HepG2 (cell line): Measurements from ENCODE around the gene PHF2. TPM values are rescaled to one million over a fixed set of nuclear protein-coding genes. Genes with fewer than 3 reads are reported as not detected.

ENCODE experiments used
- ATAC-seq: fragments of 200-7000 bp; cut with Tn5 transposase; 3 replicates; pipeline ENCODE4 v1.9.1; 2020; ENCODE audit warnings: mild to moderate bottlenecking, moderate library complexity
- BruUV-seq: library from RNA; stranded (reverse); fragments of 400-500 nt; replicated peaks from 2 replicates; lab custom pipeline; 2021; lab: Mats Ljungman, UMichigan
- CTCF ChIA-PET: fragments of 300-600 bp; formaldehyde crosslinking; extraction: SDS; loops from one replicate; lab custom pipeline; 2021; ENCODE audit warnings: low total read pairs, inconsistent platforms, low intra/inter-chr PET ratio; lab: Yijun Ruan, JAX
- POLR2A ChIA-PET: fragments of 350-600 bp; sonication (Branson Sonifier 250); formaldehyde crosslinking; loops from one replicate; lab custom pipeline; 2020; ENCODE audit warnings: antibody characterized with exemption, inconsistent platforms; lab: Yijun Ruan, JAX
- DNase-seq: peaks from one replicate; pipeline ENCODE4 v3.0.0-alpha.2; 2015; ENCODE audit warnings: low spot score
- FAIRE-seq: peaks from 3 replicates; lab custom pipeline; 2011; peaks lifted over from hg19 to GRCh38; lab: Jason Lieb, UNC
- H2AFZ ChIP-seq: one replicate; pipeline ENCODE4 v1.6.1; 2011; ENCODE audit warnings: low read length, inconsistent platforms
- H3K27ac ChIP-seq: fragments of 300-600 bp; 3 replicates; pipeline ENCODE4 v1.8.0; 2011; ENCODE audit warnings: mixed run types, mild to moderate bottlenecking, mixed read lengths, low read length, inconsistent platforms; ENCODE audit not compliant: insufficient read depth; ENCODE audit errors: extremely low read length
- H3K27me3 ChIP-seq, 2 experiments: fragments of 200-600 bp in 1 of 2; 2 replicates in 1 of 2; 3 replicates in 1 of 2; pipeline versions ENCODE4 v1.6.0 to v1.8.0; 2011; ENCODE audit warnings: low read length in 2 of 2, mild to moderate bottlenecking in 2 of 2, moderate library complexity in 2 of 2, inconsistent platforms in 1 of 2; ENCODE audit not compliant: insufficient read depth in 2 of 2, control insufficient read depth in 1 of 2
- H3K36me3 ChIP-seq, 2 experiments: fragments of 200-600 bp in 1 of 2; replicated peaks in 1 of 2; 2 replicates in 1 of 2; 3 replicates in 1 of 2; pipeline versions ENCODE4 v1.5.1 to v1.8.0; 2011; ENCODE audit warnings: low read length in 2 of 2, inconsistent platforms in 1 of 2; ENCODE audit not compliant: insufficient read depth in 2 of 2, control insufficient read depth in 1 of 2
- H3K4me1 ChIP-seq: 2 replicates; pipeline ENCODE4 v1.5.1; 2012; ENCODE audit warnings: low read length, inconsistent platforms; ENCODE audit not compliant: insufficient read depth
- H3K4me2 ChIP-seq: 2 replicates; pipeline ENCODE4 v1.6.0; 2011; ENCODE audit warnings: low read depth, low read length, inconsistent platforms
- H3K4me3 ChIP-seq, 3 experiments: fragments of 200-600 bp in 1 of 3; sonication (generic), shearing (Covaris generic) in 1 of 3; replicated peaks in 1 of 3; 2 replicates each; pipeline ENCODE4 v1.5.1; 2011 to 2016; ENCODE audit warnings: low read length in 3 of 3, inconsistent platforms in 2 of 3, low read depth in 2 of 3, mild to moderate bottlenecking in 2 of 3, control low read depth in 1 of 3, mixed read lengths in 1 of 3; ENCODE audit not compliant: insufficient read depth in 1 of 3
- H3K79me2 ChIP-seq: one replicate; pipeline ENCODE4 v1.6.1; 2011; ENCODE audit warnings: low read length, inconsistent platforms; ENCODE audit not compliant: insufficient read depth
- H3K9ac ChIP-seq: 2 replicates; pipeline ENCODE4 v1.6.0; 2011; ENCODE audit warnings: mild to moderate bottlenecking, low read depth, low read length, inconsistent platforms; ENCODE audit not compliant: insufficient read depth
- H3K9me3 ChIP-seq: 2 replicates; pipeline ENCODE4 v1.5.1; 2012; ENCODE audit warnings: mild to moderate bottlenecking, low read length
- H4K20me1 ChIP-seq: 2 replicates; pipeline ENCODE4 v1.6.0; 2011; ENCODE audit warnings: inconsistent platforms, mild to moderate bottlenecking, low read length, moderate library complexity; ENCODE audit not compliant: insufficient read depth
- AGO2 ChIP-seq: fragments of 200-400 bp; formaldehyde crosslinking; optimal IDR thresholded peaks from 2 replicates; pipeline ENCODE3; 2017; ENCODE audit warnings: mild to moderate bottlenecking, low read depth, low read length, moderate library complexity
- ZNF563 ChIP-seq: sonication (generic); formaldehyde crosslinking; IDR thresholded peaks from 2 replicates; pipeline ENCODE4 v1.8.0; 2022; ENCODE audit warnings: mild to moderate bottlenecking, moderate library complexity, missing genetic modification reagents
- ZNF772 ChIP-seq: sonication (generic); formaldehyde crosslinking; IDR thresholded peaks from 2 replicates; pipeline ENCODE4 v1.5.0; 2020; ENCODE audit warnings: mild to moderate bottlenecking, missing genetic modification reagents
- ZNF83 ChIP-seq: sonication (generic); formaldehyde crosslinking; IDR thresholded peaks from 2 replicates; pipeline ENCODE4 v1.4.0; 2020; ENCODE audit warnings: missing genetic modification reagents, mild to moderate bottlenecking, borderline replicate concordance
- WGBS: methylation state at CpG from one replicate; pipeline ENCODE4 v1.1.6; 2017; ENCODE audit warnings: low lambda C conversion rate; 5-methylcytosine and 5-hydroxymethylcytosine counted together
- in situ Hi-C: cut with HindIII; loops from 2 replicates; pipeline ENCODE4 v1.10.0; 2017; ENCODE audit warnings: low pct_unique_long_range_greater_than_20kb; ENCODE audit not compliant: extremely low pct_ligation_motif_present
- intact Hi-C: fragments of 100-400 bp; cut with micrococcal nuclease; formaldehyde crosslinking; loops from one replicate; pipeline ENCODE4 v1.10.0; 2022; ENCODE audit not compliant: unreplicated experiment
- polyA plus RNA-seq, 8 experiments: library from polyadenylated mRNA; depleted of rRNA in 3 of 8; stranded (reverse) in 7 of 8; unstranded in 1 of 8; fragments of >200 nt; fragmentation: Illumina TruSeq in 4 of 8; extraction: Trizol in 4 of 8; gene quantifications; 2 replicates each; pipeline versions ENCODE4 v1.2.1 to v1.2.3, GENCODE V29; 2011 to 2016; ENCODE audit warnings: low read depth in 4 of 8, missing spikeins in 1 of 8, mixed read lengths in 1 of 8; ENCODE audit not compliant: insufficient read depth in 1 of 8
- total RNA-seq, 5 experiments: library from RNA; depleted of rRNA; stranded (reverse); fragments of >200 nt; fragmentation: Illumina TruSeq; extraction: Trizol; gene quantifications; 2 replicates each; pipeline ENCODE4 v1.2.3, GENCODE V29; 2016; ENCODE audit warnings: low read depth in 1 of 5

PHF2 gene
- total and polyA plus RNA-seq, 2 of the 13 experiments (the other 11 are each of a cell fraction or from before 2014, with no cell fraction given): 6.6 to 9.1 TPM

GRCh38 chr9:93678199-93679019, 102.0 kb downstream of the PHF2 start (continued):
- no peak for TF ChIP-seq ZNF772 (CRISPR knock-in tag)
- TF ChIP-seq ZNF563 (CRISPR knock-in tag): no peak

- Histone ChIP-seq H3K4me1 (peaks cover 19% of the 10 kb centered on the region), H3K9me3 (no peaks in the 10 kb centered on the region), H3K4me3 (no peak overlapping the region), H2AFZ (no peak overlapping the region), H3K36me3 (peaks cover 0 to 1% of the 10 kb centered on the region in 2 experiments; a peak in 1 of 5 replicates), H3K4me2 (no peak overlapping the region), H3K79me2 (no peaks in the 10 kb centered on the region), H4K20me1 (no peaks in the 10 kb centered on the region), H3K27me3 (0 out of 5 replicates have a peak, but pooled peaks cover 0 to 1% of the 10 kb centered on the region in 2 experiments), H3K27ac (no peak overlapping the region), H3K9ac (no peak overlapping the region)
- no TSS peak for BruUV-seq
- ATAC-seq (no peak), DNase-seq (no peak), FAIRE-seq (no peak)
- 91% methylated on average over 15 of the region's 18 CpGs for WGBS
- ChIA-PET CTCF (no interaction called here), POLR2A (no interaction called here)
- TF ChIP-seq AGO2 (peak; percentile 38), ZNF83 (CRISPR knock-in tag) (no peak)
- in situ Hi-C loops (loop anchor here (5.0 kb wide), 1 partner anchor 283 kb away; no protein-coding TSS in a partner anchor), intact Hi-C loops (no loop called here)
These were observed 103.4 kb downstream of the PHF2 start for GRCh38 chr9:93679536-93680442.
